Measurements from ENCODE around the gene TRNP1. TPM values are rescaled to one million over a fixed set of nuclear protein-coding genes. Genes with fewer than 3 reads are reported as not detected.

TRNP1 gene
- total and polyA plus RNA-seq, 10 of the 15 experiments (the other 5 are each of a cell fraction or from before 2014, with no cell fraction given) = 0.13 TPM; not detected in 9

GRCh38 chr1:26971590-26971989 is 21.9 kb upstream of the TRNP1 start:
- no peaks in the 10 kb centered on the region for H3K4me1 ChIP-seq (ENCODE audit: control insufficient read depth, insufficient read depth, low read length)

GRCh38 chr1:26972390-26972789 is 21.1 kb upstream of the TRNP1 start:
- Histone ChIP-seq H3K79me2 (ENCODE audit: control insufficient read depth, insufficient read depth, low read length) (no peaks in the 10 kb centered on the region), H3K4me3 (no peak overlapping the region), H3K27ac (ENCODE audit: control insufficient read depth, insufficient read depth) (no peak overlapping the region), H3K4me2 (ENCODE audit: control insufficient read depth, insufficient read depth) (no peak overlapping the region), H3K4me1 (ENCODE audit: control insufficient read depth, insufficient read depth, low read length) (no peaks in the 10 kb centered on the region), H4K20me1 (ENCODE audit: control insufficient read depth, insufficient read depth) (no peaks in the 10 kb centered on the region), H3K9ac (ENCODE audit: control insufficient read depth, insufficient read depth, low read length) (no peak overlapping the region), H3K27me3 (replicated peaks in 1 of 2; ENCODE audit: control insufficient read depth in 2 of 2, insufficient read depth in 2 of 2, low read length in 1 of 2) (no peaks in the 10 kb centered on the region; a peak in 2 of 4 replicates), H2AFZ (ENCODE audit: control insufficient read depth, low read depth, low read length) (no peak overlapping the region), H3K9me3 (replicated peaks; ENCODE audit: control insufficient read depth, insufficient read depth, low read length) (no peaks in the 10 kb centered on the region), H3K36me3 (ENCODE audit: control insufficient read depth in 2 of 2, insufficient read depth in 2 of 2, low read length in 1 of 2) (no peaks in the 10 kb centered on the region)
- no TSS peak for BruUV-seq (replicated peaks)
- no peak for FAIRE-seq
- ChIA-PET SMC1A (ENCODE audit: uncharacterized antibody, unreplicated experiment) (no interaction called here), POLR2A (no interaction called here), RAD21 (ENCODE audit: unreplicated experiment) (no interaction called here), CTCF (no interaction called here)
- WGBS (ENCODE audit: insufficient coverage, insufficient replicate concordance, low lambda C conversion rate, missing lambda C conversion rate) = 17% methylated on average over 6 of the region's 6 CpGs
- DNase-seq (ENCODE audit: low read depth, low spot score) = no peak
- intact Hi-C loops (cut with micrococcal nuclease; ENCODE audit: unreplicated experiment) (no loop called here), in situ Hi-C loops (cut with MboI) (no loop called here)
- TF ChIP-seq PBX3 (IDR thresholded peaks at IDR 0.05; ENCODE audit: insufficient replicate concordance, low read depth, low read length) = no peak
- TF ChIP-seq KLF5 (IDR thresholded peaks at IDR 0.05; ENCODE audit: partially characterized antibody) = no peak
- ATAC-seq = no peak

More at GRCh38 chr1:26971590-26971989, 21.9 kb upstream of the TRNP1 start:
- Histone ChIP-seq H2AFZ (ENCODE audit: control insufficient read depth, low read depth, low read length) (no peak overlapping the region), H4K20me1 (ENCODE audit: control insufficient read depth, insufficient read depth) (no peaks in the 10 kb centered on the region), H3K4me2 (ENCODE audit: control insufficient read depth, insufficient read depth) (no peak overlapping the region), H3K9me3 (replicated peaks; ENCODE audit: control insufficient read depth, insufficient read depth, low read length) (no peaks in the 10 kb centered on the region), H3K27me3 (replicated peaks in 1 of 2; ENCODE audit: control insufficient read depth in 2 of 2, insufficient read depth in 2 of 2, low read length in 1 of 2) (no peaks in the 10 kb centered on the region; a peak in 2 of 4 replicates), H3K79me2 (ENCODE audit: control insufficient read depth, insufficient read depth, low read length) (no peaks in the 10 kb centered on the region), H3K4me3 (no peak overlapping the region), H3K9ac (ENCODE audit: control insufficient read depth, insufficient read depth, low read length) (no peak overlapping the region), H3K27ac (ENCODE audit: control insufficient read depth, insufficient read depth) (no peak overlapping the region), H3K36me3 (ENCODE audit: control insufficient read depth in 2 of 2, insufficient read depth in 2 of 2, low read length in 1 of 2) (no peaks in the 10 kb centered on the region)
- no TSS peak for BruUV-seq (replicated peaks)
- SMC1A ChIA-PET (ENCODE audit: uncharacterized antibody, unreplicated experiment) = no interaction called here
- in situ Hi-C loops (cut with MboI) = no loop called here
- 0% methylated on average over 3 of the region's 3 CpGs for WGBS (ENCODE audit: insufficient coverage, insufficient replicate concordance, low lambda C conversion rate, missing lambda C conversion rate)
- ATAC-seq (no peak), DNase-seq (ENCODE audit: low read depth, low spot score) (no peak), FAIRE-seq (no peak)
- POLR2A ChIA-PET = no interaction called here
- no peak for TF ChIP-seq KDM1A (IDR thresholded peaks at IDR 0.05; ENCODE audit: borderline replicate concordance)
- TF ChIP-seq MXI1 (IDR thresholded peaks at IDR 0.05; ENCODE audit: low read depth, low read length) = no peak
- no peak for TF ChIP-seq IKZF1 (conservative IDR thresholded peaks at IDR 0.05)
- no peak for TF ChIP-seq PBX3 (IDR thresholded peaks at IDR 0.05; ENCODE audit: insufficient replicate concordance, low read depth, low read length)
- no peak for TF ChIP-seq ZNF217 (IDR thresholded peaks at IDR 0.05)
- TF ChIP-seq GATAD2B (conservative IDR thresholded peaks at IDR 0.05; ENCODE audit: low read depth) = no peak
- RAD21 ChIA-PET (ENCODE audit: unreplicated experiment) = no interaction called here
- CTCF ChIA-PET = no interaction called here
- intact Hi-C loops (cut with micrococcal nuclease; ENCODE audit: unreplicated experiment) = no loop called here

Data from GM12878 (cell line).